Upper lobe of right lung (tissue), 1 donor: ENCODE measurements around the gene PADI2. TPM values are rescaled to one million over a fixed set of nuclear protein-coding genes. Genes with fewer than 3 reads are reported as not detected.
A peak's percentile ranks its signal among the peaks of the same experiment; 100 is the strongest.
"Not testable (repeated sequence)": the region's sequence is repeated elsewhere in the genome, so short reads cannot be mapped to it uniquely, and the experiment has no call there.

Experiments used
- ATAC-seq: fragments of 200-7000 bp; cut with Tn5 transposase; one replicate; pipeline ENCODE4 v1.9.1; 2020; ENCODE audit warnings: mild to moderate bottlenecking, moderate library complexity
- DNase-seq: peaks from one replicate; pipeline ENCODE4 v3.0.0-alpha.2; 2020
- H3K27ac ChIP-seq: fragments of 200-600 bp; one replicate; pipeline ENCODE4 v1.8.0; 2022
- H3K27me3 ChIP-seq: fragments of 200-600 bp; one replicate; pipeline ENCODE4 v1.8.0; 2022; ENCODE audit warnings: mild to moderate bottlenecking
- H3K36me3 ChIP-seq: fragments of 200-600 bp; one replicate; pipeline ENCODE4 v1.8.0; 2022
- H3K4me1 ChIP-seq: fragments of 200-600 bp; one replicate; pipeline ENCODE4 v1.8.0; 2022
- H3K4me3 ChIP-seq: fragments of 200-600 bp; one replicate; pipeline ENCODE4 v1.8.0; 2022; ENCODE audit warnings: mild to moderate bottlenecking
- H3K9me3 ChIP-seq: fragments of 200-600 bp; one replicate; pipeline ENCODE4 v1.8.0; 2022
- intact Hi-C: fragments of 100-400 bp; cut with DNase I; formaldehyde crosslinking; loops from one replicate; pipeline ENCODE4 v1.11.0; 2022
- total RNA-seq: library from RNA; stranded (reverse); fragmentation: NEBNext Ultra II Directional; extraction: Animal tissue kit (Norgen Biotek cat#: 25700); gene quantifications from one replicate; pipeline ENCODE4 v1.2.1, GENCODE V29; 2021
- TF ChIP-seq, protein P1 (sequence below): fragments of 200-600 bp; IDR thresholded peaks from one replicate; pipeline ENCODE4 v1.8.0; 2022; ENCODE audit warnings: antibody characterized with exemption
- donor health status: DM: no; HTN: yes; CAD: no; lungs with severe emphysema.

The PADI2 gene
- total RNA-seq, 1 donor from 2014 or later, result 20.0 TPM

DNA sequence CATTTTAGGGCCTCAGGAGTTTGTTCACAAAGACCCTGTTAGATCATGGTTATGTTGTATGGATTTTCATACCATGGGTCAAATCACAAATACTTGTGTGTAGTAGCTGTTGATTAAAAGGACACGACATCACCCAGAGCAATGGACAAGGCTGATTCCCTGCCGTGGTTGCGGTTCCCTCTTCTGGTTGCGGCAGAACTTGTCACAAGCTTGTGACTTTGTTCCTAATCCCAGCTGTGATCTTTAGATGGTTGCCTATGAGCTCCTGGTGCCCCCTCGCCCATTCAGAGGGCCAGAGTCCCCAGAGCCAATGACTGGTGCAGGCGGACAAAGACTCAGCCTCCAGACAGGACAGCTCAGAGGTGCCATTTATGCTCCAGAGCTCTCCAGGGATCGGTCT is 53.6 kb downstream of the PADI2 start:
- Histone ChIP-seq H3K36me3 (no peaks in the 10 kb centered on the region), H3K27ac (peak overlapping the region; percentile 42), H3K4me1 (peaks cover 11% of the 10 kb centered on the region), H3K9me3 (no peaks in the 10 kb centered on the region), H3K27me3 (no peaks in the 10 kb centered on the region), H3K4me3 (no peak overlapping the region)
- TF ChIP-seq, protein P1, sequence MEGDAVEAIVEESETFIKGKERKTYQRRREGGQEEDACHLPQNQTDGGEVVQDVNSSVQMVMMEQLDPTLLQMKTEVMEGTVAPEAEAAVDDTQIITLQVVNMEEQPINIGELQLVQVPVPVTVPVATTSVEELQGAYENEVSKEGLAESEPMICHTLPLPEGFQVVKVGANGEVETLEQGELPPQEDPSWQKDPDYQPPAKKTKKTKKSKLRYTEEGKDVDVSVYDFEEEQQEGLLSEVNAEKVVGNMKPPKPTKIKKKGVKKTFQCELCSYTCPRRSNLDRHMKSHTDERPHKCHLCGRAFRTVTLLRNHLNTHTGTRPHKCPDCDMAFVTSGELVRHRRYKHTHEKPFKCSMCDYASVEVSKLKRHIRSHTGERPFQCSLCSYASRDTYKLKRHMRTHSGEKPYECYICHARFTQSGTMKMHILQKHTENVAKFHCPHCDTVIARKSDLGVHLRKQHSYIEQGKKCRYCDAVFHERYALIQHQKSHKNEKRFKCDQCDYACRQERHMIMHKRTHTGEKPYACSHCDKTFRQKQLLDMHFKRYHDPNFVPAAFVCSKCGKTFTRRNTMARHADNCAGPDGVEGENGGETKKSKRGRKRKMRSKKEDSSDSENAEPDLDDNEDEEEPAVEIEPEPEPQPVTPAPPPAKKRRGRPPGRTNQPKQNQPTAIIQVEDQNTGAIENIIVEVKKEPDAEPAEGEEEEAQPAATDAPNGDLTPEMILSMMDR, result no peak
- peak; percentile 30 for ATAC-seq
- intact Hi-C loops, result no loop called here
- DNase-seq, result no peak

DNA sequence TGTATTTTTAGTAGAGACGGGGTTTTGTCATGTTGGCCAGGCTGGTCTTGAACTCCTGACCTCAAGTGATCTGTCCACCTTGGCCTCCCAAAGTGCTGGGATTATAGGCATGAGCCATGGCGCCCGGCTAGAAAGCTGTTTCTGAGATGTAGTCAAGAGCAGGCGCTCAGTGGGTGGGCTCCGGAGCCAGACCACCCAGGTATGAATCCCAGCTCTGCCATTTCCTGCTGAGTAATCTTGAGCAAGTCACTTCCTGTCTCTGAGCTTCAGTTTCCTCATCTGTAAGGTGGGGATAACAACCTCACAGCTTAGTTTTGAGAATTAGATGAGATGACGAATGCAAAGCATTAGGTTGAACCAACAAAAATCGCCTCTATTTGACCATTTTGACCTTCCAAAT is 56.5 kb downstream of the PADI2 start:
- H3K4me1 ChIP-seq, result peaks cover 14% of the 10 kb centered on the region
- intact Hi-C loops, ATAC-seq, H3K4me3 ChIP-seq, H3K36me3 ChIP-seq, H3K27me3 ChIP-seq, H3K27ac ChIP-seq, DNase-seq, H3K9me3 ChIP-seq: not testable (repeated sequence)

DNA sequence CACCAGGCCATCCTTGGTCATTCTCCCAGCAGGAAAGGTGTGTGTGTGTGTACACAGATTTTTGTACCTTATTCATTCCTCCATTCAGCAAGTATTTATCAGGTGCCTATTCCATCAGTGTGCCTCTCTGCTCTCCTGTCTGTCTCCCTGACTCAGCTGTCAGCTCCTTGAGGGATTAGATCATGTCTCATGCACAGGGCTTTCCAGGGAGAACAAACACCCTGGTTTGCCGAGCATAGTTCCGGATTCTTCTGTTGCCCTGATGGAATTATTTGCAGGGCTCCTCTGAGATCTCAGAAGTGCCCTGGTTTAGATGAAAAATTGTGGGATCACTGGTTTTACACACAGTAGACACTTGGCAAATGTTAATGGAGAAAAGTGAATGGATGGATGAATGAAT is 57.4 kb downstream of the PADI2 start:
- Histone ChIP-seq H3K27ac (no peak overlapping the region), H3K4me3 (no peak overlapping the region), H3K36me3 (no peaks in the 10 kb centered on the region), H3K27me3 (no peaks in the 10 kb centered on the region), H3K4me1 (peaks cover 12% of the 10 kb centered on the region), H3K9me3 (no peaks in the 10 kb centered on the region)
- no peak for DNase-seq
- no peak for ATAC-seq
- intact Hi-C loops, result no loop called here
- TF ChIP-seq, protein P1, result no peak

DNA sequence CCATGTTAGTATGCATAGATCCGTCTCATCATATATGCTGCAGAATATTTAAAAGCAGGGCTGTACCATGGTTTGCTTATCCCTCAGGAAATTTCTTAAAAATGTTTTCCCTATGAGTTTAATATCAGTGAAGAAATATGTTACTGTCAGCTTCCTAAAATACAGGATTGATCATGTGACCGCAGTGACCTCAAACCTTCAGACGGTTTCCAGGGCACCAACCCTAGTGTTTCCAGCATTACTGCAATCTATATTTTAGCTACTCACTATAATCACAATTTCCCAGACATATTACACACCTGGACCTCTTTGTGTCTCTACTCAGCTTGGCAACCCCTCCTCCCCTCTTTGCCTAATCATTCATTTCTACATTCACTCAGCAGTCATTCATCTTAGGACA is 57.8 kb downstream of the PADI2 start:
- no peaks in the 10 kb centered on the region for H3K27me3 ChIP-seq
- no peak overlapping the region for H3K4me3 ChIP-seq
- TF ChIP-seq, protein P1, result no peak
- H3K9me3 ChIP-seq, result no peaks in the 10 kb centered on the region
- no peaks in the 10 kb centered on the region for H3K36me3 ChIP-seq
- no peak overlapping the region for H3K27ac ChIP-seq
- peaks cover 12% of the 10 kb centered on the region for H3K4me1 ChIP-seq
- ATAC-seq (no peak), DNase-seq (no peak)
- intact Hi-C loops, result no loop called here

DNA sequence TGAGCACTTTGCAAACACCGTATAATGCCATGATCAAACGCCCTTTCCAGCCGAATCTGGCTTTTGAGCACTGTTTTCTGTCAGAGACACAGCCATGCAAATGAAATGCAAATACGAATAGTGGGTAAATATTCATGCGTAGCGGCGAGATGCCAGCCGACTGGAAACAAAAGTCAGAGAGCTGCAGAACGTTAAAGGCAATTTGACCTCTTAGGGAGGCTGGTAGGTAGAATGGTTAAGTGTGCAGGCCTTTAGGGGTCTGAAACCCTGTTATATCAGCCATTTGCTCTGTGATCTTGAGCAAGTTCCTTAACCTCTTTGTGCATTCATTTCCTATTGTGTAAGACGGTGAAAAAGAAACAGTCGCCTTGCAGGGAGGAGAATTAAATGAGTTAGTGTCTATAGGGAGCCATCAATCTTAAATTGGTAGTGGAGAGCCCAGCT is 58.9 kb downstream of the PADI2 start:
- intact Hi-C loops, result no loop called here
- no peak overlapping the region for H3K4me3 ChIP-seq
- DNase-seq (no peak), ATAC-seq (peak; percentile 18)
- TF ChIP-seq, protein P1, result no peak
- peaks cover 12% of the 10 kb centered on the region for H3K4me1 ChIP-seq
- H3K27ac ChIP-seq, result no peak overlapping the region
- H3K9me3 ChIP-seq, result no peaks in the 10 kb centered on the region
- no peaks in the 10 kb centered on the region for H3K36me3 ChIP-seq
- H3K27me3 ChIP-seq, result no peaks in the 10 kb centered on the region

DNA sequence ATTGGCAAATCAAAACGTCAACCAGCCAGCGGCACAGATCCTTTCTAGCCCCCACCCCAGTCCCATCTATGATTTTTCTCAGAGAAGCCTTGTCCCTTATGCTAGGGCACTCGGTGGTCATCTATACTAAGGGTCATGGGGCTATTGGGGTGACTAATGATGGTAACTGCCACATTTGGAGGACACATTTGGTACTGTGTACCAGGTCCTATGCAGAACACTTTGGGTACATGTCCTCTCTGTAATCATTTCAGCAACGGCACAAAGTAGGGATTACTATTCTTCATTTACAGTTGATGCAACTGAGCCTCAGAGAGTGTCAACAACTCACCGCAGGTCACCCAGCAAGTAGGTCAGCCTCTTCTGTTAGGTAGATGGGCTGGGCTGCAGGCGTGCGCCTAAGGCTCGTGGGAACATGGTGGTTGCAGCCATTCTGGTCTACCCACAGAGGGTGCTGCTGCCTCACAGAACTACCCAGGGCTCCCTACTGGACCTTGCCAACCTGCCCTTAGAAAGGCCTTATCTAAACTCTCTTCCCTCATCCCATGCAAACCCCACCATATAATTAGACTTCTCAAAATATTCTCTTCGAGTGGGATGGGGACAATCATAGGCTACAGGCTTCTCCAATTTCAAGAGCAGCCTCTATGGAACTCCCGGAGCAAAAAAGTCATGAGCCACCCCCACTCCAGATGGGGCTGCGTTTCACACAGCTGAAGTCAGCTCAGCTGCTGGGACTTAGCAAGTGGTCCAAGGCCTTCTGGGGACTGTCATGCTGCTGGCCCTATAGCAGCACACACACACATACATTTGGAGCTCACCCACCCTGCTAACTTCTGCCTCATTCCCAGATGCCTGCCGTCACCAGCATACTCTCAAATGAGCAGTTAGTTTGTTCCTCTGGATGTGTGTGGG is 59.6 kb downstream of the PADI2 start:
- TF ChIP-seq, protein P1, result peak; percentile 68
- Histone ChIP-seq H3K4me3 (no peak overlapping the region), H3K4me1 (peaks cover 12% of the 10 kb centered on the region), H3K9me3 (no peaks in the 10 kb centered on the region), H3K36me3 (no peaks in the 10 kb centered on the region), H3K27ac (no peak overlapping the region), H3K27me3 (no peaks in the 10 kb centered on the region)
- peak; percentile 82 for DNase-seq
- intact Hi-C loops, result no loop called here
- ATAC-seq, result peak; percentile 96
